Activated CD4-positive, CD25-positive, alpha-beta regulatory T cell treated with anti-CD3 and anti-CD28 coated beads, Interleukin-2, amount 50 U/mL, for 72 hours (primary cell): ENCODE measurements around the gene CDH19.
"Not testable (repeated sequence)": the region's sequence is repeated elsewhere in the genome, so short reads cannot be mapped to it uniquely, and the experiment has no call there.

Experiments
- DNase-seq: peaks from one replicate; pipeline ENCODE4 v3.0.0; 2021

Gene CDH19

GRCh38 chr18:66564236-66564635 is 39.7 kb downstream of the CDH19 start:
- no peak for DNase-seq

GRCh38 chr18:66562279-66562678 is 41.6 kb downstream of the CDH19 start:
- no peak for DNase-seq

DNA sequence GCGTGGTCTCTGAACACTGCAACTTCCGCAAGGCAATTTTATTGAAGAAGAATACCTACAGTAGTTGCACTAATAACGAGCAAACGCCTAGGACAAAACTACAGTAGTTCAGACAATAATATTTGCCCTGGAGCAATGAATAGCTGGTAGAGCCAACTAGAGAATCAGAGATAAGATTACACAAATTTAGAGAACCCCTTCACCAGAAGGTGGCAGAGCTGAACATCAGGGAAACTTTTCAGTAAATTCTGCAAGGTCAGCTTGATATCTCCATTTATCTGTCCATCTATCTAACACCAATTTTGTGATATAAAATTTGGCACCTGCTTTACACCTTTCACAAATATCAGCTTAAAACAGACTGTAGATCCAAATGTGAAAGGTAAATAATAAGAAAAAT is 43.8 kb downstream of the CDH19 start:
- no peak for DNase-seq

GRCh38 chr18:66558773-66559172 is 45.1 kb downstream of the CDH19 start:
- DNase-seq, result no peak

DNA sequence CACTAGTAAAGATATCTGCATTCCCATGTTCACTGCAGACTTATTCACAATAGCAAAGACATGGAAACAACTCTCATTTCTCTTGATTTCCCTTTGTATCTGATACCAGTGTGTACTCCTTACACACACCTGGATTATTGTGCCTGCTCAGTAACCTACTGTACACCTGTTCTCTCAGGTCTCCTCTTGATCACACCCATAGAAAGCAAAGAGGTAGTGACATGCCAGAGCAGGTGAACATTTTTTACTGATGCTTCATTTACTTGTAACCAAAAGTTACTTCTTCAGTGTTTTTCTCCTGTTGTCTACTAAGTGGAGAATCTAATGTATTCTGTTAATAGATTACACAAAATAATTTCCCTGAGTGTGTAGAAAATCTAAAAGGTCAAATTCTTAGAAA is 46.8 kb downstream of the CDH19 start:
- no peak for DNase-seq

DNA sequence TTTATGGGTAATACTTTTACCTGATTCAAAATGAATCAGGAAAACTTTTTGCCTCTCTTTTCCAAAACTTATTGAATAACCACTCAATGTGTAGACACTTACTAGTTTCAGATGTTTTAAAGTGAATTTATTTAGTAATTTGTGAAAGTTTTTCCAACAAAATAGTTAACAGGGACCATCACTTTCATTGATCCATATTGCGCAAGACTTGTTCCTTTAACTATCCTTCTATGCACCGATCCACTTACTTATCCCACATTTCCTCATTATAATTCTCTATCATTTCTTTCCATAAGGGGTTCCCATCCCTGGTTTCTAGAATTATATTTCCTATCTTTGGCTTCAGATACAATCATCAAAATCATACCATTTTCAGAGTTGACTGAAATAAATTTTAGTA is 48.3 kb downstream of the CDH19 start:
- DNase-seq, result no peak

DNA sequence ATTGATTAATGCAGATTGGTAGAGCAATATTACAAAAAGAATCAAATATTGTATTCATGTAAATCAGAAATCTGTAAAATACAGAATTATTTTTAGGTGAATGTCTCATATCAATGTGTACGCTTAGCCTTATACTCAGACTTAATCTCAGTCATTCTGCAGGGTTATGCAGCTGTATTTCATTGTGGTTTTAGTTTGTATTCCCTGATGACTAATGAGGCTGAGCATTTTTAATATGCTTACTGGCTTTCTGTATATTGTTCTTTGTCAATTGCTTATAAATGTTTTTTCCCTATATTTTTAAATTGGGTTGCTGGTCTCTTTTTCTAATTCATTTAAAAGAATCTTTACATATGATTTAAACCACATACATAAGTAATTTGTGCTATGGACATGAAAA is 50.1 kb downstream of the CDH19 start:
- no peak for DNase-seq

GRCh38 chr18:66550366-66550765 is 53.5 kb downstream of the CDH19 start:
- DNase-seq, result no peak

DNA sequence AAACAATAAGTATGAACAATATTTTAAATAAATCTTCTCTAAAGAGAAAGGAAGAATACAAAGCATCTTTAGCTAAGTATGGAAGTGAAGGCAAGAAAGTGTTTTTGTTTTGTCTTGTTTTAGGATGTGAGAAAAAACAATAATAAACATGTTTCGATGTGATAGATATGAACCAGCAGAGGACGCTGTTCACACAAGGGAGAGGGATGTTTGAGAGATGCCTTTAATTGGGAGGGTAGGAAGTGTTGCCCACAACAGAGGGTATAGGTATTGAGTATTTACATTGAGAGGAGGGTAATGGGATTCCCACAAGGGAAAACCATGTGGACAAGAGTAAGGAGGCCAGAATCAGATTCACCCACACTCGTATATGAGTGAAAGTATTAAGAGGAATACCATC is 55.1 kb downstream of the CDH19 start:
- DNase-seq, result no peak

DNA sequence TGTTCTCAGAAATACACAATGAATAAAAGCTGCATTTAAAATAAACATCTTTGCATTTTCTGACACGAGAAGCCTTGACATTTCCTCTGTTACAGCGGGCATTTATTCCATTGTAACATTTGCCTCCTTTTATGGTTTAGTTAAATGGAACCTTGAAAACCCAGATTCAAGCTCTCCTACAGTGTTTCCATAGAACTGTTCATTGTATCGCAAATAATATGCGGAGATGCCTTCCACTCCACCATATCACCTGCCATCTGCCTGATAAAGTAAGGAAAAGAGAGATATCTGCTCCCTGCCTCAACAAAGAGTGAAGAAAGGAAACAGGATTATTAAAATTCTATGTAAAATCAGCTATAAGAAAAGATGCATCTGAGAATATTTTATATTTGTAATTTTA is 69.8 kb downstream of the CDH19 start:
- DNase-seq, result no peak

GRCh38 chr18:66533693-66534092 is 70.2 kb downstream of the CDH19 start:
- DNase-seq, result no peak

GRCh38 chr18:66523219-66523991 is 80.5 kb downstream of the CDH19 start:
- no peak for DNase-seq

DNA sequence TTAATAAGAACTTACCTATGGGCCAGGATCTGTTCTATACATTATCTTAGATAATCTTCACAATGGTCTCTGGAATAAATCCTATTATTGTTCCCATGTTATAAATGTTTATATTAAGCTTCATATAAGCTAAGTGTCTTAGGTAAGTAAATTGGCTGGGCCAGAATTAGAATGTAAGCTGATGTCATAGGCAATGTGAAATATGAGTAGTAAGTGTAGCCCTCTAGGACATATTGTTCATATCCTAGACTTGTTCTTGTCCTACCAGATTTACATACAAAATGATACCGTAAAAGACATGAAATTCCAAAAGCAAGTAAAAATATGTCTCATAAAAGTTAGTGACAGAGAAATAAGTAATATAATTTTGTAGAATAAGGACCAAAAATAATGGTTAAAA is 89.9 kb downstream of the CDH19 start:
- DNase-seq, result no peak

DNA sequence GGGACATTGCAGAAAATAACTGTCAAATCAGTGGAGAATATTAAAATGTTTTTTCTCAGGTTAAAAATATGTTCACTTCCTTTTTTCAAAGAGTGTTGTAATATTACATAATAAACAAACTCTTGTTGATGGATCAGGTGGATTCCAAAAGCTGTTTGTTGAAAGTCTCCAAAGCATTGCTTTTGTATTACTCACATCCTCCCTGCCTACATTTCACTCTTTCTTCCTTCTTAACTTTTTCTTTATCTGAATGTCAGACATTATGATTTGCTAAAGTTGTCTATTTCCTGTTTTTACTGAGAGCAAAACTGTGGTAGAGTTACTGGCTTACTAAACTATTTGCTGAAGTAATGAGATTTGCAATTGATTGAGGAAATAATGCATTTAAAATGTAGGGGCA is 92.1 kb downstream of the CDH19 start:
- no peak for DNase-seq

GRCh38 chr18:66511289-66511688 is 92.6 kb downstream of the CDH19 start:
- DNase-seq, result no peak

- DNase-seq, result no peak
Observed at GRCh38 chr18:66510357-66511045, 93.4 kb downstream of the CDH19 start.

DNA sequence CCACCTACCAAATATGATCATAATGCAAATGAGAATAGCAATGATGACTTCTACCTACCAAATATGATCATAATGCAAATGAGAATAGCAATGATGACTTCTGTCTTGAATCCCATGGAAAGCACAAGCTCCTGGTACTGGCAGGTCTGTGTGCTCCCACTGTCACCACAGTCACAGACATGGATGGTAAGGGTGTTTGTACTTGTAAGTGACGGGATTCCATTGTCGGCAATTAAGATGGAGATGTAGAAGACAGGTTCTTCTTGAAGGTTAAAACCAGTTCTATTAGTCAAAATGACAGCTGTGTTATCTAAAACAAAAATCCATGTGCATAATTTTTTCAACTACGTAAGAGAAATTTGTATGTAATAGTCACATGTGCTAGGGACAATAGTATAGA is 95.0 kb downstream of the CDH19 start:
- DNase-seq, result no peak

- no peak for DNase-seq
Observed at GRCh38 chr18:66506178-66506577, 97.7 kb downstream of the CDH19 start.

- no peak for DNase-seq
Observed at GRCh38 chr18:66497351-66497750, 106.5 kb downstream of the CDH19 start.

GRCh38 chr18:66495844-66496243 is 108.0 kb downstream of the CDH19 start:
- DNase-seq, result no peak

DNA sequence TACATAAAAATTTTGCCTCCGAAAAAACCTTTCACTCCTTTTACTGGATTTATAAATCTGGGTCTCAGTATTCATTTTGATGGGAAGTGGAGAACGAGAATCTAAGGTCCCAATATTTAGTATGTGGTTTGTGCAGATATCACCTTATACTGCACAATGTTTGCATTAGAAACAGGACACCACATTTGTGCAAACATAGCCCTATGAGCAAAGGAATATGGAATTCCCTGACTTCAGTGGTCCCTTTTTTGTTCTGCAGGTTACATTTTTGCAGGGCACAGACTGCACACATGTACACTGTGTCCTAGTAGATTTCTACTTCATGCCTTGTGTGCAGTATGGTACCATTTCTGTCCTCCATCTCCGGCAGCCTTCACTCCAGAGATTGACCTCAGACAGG is 130.0 kb downstream of the CDH19 start:
- no peak for DNase-seq

DNA sequence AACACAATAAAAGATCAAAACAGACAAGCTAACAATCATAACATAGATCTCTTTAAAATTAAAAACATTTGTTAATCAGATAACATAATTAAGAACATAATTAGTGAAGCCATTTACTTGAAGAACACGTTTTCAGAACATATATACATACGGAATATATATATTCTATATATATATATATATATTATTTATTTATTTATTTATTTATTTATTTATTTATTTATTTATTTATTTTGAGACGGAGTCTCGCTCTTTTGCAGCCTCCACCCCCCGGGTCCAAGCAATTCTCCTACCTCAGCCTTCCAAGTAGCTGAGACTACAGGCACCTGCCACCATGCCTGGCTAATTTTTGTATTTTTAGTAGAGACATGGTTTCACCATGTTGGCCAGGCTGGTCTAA is 137.7 kb downstream of the CDH19 start:
- DNase-seq, result not testable (repeated sequence)

DNA sequence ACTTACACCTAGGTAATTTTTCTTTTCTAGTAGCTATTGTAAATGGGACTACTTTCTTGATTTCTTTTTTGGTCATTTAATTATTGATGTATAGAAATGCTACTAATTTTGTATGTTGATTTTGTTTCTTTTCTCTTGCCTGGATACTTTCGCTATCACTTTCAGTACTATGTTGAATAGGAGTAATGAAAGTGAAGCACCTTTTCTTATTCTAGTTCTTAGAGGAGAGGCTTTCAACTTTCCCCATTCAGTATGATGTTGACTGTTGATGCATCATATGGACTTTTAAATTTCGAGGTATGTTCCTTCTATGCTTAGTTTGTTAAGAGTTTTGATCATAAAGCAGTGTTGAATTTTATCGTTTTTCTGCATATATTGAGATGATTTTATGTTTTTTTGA is 142.5 kb downstream of the CDH19 start:
- no peak for DNase-seq

DNA sequence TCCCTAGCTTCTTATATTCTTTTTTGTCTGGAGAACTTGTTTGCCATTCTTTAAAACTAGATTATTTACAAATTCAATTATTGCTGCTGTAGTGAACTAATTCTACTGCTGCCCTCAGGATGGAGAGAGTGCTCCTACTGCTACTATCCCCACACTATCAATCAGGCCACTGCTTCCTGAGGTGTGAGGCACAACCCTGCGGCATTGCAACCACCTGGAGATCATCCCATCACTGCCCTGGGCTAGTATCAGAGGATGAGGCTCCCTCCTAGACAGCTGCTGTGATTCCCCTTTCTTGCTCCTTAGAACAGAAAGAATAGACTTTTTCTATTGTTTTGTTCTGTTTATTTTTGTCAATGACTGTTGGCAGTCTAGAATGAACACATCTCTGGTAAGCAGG is 146.6 kb downstream of the CDH19 start:
- DNase-seq, result no peak
